Hepatocyte (in vitro differentiated cells): Measurements from ENCODE around the gene XXYLT1. TPM values are rescaled to one million over a fixed set of nuclear protein-coding genes. Genes with fewer than 3 reads are reported as not detected.

ENCODE experiments used
- DNase-seq: peaks from one replicate; pipeline ENCODE4 v3.0.0-alpha.2; 2016; ENCODE audit warnings: low spot score
- H2AFZ ChIP-seq: fragments of 200-600 bp; sonication (generic); 2 replicates; pipeline ENCODE4 v1.6.0; 2016; ENCODE audit warnings: antibody characterized with exemption, mild to moderate bottlenecking
- H3K27ac ChIP-seq: fragments of 200-600 bp; sonication (generic); 2 replicates; pipeline ENCODE4 v1.5.1; 2016; ENCODE audit warnings: mild to moderate bottlenecking
- H3K27me3 ChIP-seq: fragments of 200-600 bp; sonication (generic); 2 replicates; pipeline ENCODE4 v1.6.1; 2016
- H3K36me3 ChIP-seq: fragments of 200-600 bp; sonication (generic); replicated peaks from 2 replicates; pipeline ENCODE4 v1.5.1; 2016; ENCODE audit warnings: low read depth; ENCODE audit not compliant: insufficient read depth
- H3K4me1 ChIP-seq: fragments of 200-600 bp; sonication (generic); 2 replicates; pipeline ENCODE4 v1.5.1; 2016; ENCODE audit warnings: mild to moderate bottlenecking, moderate library complexity; ENCODE audit not compliant: insufficient read depth
- H3K4me2 ChIP-seq: fragments of 200-600 bp; sonication (generic); 2 replicates; pipeline ENCODE4 v1.6.0; 2016
- H3K4me3 ChIP-seq: fragments of 200-600 bp; sonication (generic); 2 replicates; pipeline ENCODE4 v1.5.1; 2016; ENCODE audit warnings: mild to moderate bottlenecking
- H3K79me2 ChIP-seq: fragments of 200-600 bp; sonication (generic); 2 replicates; pipeline ENCODE4 v1.6.0; 2017; ENCODE audit warnings: mild to moderate bottlenecking
- H3K9me2 ChIP-seq: fragments of 200-600 bp; sonication (generic); replicated peaks from 2 replicates; pipeline ENCODE4 v1.6.0; 2017; ENCODE audit warnings: mild to moderate bottlenecking; ENCODE audit not compliant: insufficient read depth
- H3K9me3 ChIP-seq: fragments of 200-600 bp; sonication (generic); 2 replicates; pipeline ENCODE4 v1.5.1; 2016; ENCODE audit warnings: low read depth, mild to moderate bottlenecking
- H4K20me1 ChIP-seq: fragments of 200-600 bp; sonication (generic); 2 replicates; pipeline ENCODE4 v1.6.0; 2016; ENCODE audit warnings: mild to moderate bottlenecking; ENCODE audit not compliant: insufficient read depth, poor library complexity, severe bottlenecking
- EZH2 ChIP-seq: fragments of 200-600 bp; sonication (generic); IDR thresholded peaks from 2 replicates; pipeline ENCODE4 v1.6.1; 2016; ENCODE audit warnings: antibody characterized with exemption, mild to moderate bottlenecking, borderline replicate concordance
- EZH2phosphoT487 ChIP-seq: fragments of 200-600 bp; sonication (generic); IDR thresholded peaks from one replicate; pipeline ENCODE4 v1.6.1; 2018; ENCODE audit warnings: antibody characterized with exemption, mild to moderate bottlenecking, low read depth, moderate library complexity; ENCODE audit not compliant: unreplicated experiment, severe bottlenecking
- WGBS: methylation state at CpG from one replicate; pipeline ENCODE4 v1.1.6; 2016; ENCODE audit warnings: low lambda C conversion rate; ENCODE audit errors: missing lambda C conversion rate; 5-methylcytosine and 5-hydroxymethylcytosine counted together
- polyA plus RNA-seq: library from polyadenylated mRNA; unstranded; fragments of >200 nt; fragmentation: Nextera tagmentation; extraction: Ambion mirVana; gene quantifications from 2 replicates; pipeline ENCODE4 v1.2.1, GENCODE V29; 2016
- total RNA-seq: library from RNA; depleted of rRNA; stranded (reverse); fragments of >200 nt; gene quantifications from 2 replicates; pipeline ENCODE4 v1.2.3, GENCODE V29; 2014
- TF ChIP-seq, protein P1 (sequence below): fragments of 200-600 bp; sonication (generic); IDR thresholded peaks from 2 replicates; pipeline ENCODE4 v1.5.1; 2016; ENCODE audit warnings: antibody characterized with exemption, mild to moderate bottlenecking; ENCODE audit not compliant: poor library complexity

Gene XXYLT1
- total and polyA plus RNA-seq, 2 experiments from 2014 or later = 20.9 to 25.6 TPM

DNA sequence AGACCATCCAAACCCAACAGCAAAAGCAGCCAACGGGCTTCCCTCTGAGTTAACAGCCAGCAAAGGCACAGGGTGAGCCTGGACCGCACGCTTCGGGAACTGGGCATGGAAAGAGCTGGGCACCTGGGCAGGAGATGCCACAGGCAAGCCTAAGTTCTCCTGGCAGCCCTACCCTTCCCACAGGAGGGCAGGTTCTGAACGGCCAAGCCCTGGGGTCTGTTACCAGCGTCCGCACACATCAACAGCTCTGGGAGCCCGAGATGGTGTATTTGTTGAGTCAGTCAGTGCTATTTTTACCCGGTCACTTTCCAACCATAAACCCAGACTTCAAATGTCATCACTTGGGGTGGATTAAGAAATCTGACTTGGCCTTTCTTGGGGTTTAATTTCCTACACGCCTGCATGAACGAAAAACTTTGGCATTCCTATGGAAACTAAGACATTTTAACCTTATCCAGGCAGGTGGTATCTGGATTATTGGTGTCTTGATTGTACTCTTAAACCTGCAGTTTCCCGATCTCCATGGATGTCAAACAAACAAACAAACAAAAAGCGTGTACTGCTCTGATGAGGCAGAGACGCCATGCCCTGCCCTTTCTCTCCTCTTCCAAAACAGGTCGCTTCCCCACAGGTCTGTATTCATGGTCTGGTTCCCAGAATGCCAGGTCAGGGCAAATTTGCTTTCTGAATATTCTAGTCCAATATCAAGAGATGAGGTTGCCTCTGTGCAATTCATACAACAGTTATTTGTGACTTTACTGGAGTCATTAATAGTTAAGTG is 99.7 kb downstream of the XXYLT1 start:
- TF ChIP-seq, protein P1, sequence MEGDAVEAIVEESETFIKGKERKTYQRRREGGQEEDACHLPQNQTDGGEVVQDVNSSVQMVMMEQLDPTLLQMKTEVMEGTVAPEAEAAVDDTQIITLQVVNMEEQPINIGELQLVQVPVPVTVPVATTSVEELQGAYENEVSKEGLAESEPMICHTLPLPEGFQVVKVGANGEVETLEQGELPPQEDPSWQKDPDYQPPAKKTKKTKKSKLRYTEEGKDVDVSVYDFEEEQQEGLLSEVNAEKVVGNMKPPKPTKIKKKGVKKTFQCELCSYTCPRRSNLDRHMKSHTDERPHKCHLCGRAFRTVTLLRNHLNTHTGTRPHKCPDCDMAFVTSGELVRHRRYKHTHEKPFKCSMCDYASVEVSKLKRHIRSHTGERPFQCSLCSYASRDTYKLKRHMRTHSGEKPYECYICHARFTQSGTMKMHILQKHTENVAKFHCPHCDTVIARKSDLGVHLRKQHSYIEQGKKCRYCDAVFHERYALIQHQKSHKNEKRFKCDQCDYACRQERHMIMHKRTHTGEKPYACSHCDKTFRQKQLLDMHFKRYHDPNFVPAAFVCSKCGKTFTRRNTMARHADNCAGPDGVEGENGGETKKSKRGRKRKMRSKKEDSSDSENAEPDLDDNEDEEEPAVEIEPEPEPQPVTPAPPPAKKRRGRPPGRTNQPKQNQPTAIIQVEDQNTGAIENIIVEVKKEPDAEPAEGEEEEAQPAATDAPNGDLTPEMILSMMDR = no peak
- TF ChIP-seq EZH2 (no peak), EZH2phosphoT487 (no peak)
- no peak overlapping the region for H3K4me2 ChIP-seq
- no peaks in the 10 kb centered on the region for H3K9me3 ChIP-seq
- H3K27ac ChIP-seq = no peak overlapping the region
- H3K79me2 ChIP-seq = no peaks in the 10 kb centered on the region
- H4K20me1 ChIP-seq = no peaks in the 10 kb centered on the region
- H3K4me1 ChIP-seq = no peaks in the 10 kb centered on the region
- DNase-seq = no peak
- H3K4me3 ChIP-seq = no peak overlapping the region
- no peaks in the 10 kb centered on the region for H3K36me3 ChIP-seq
- H2AFZ ChIP-seq = no peak overlapping the region
- WGBS = 90% methylated on average over 15 of the region's 15 CpGs
- H3K27me3 ChIP-seq = no peaks in the 10 kb centered on the region
- no peaks in the 10 kb centered on the region for H3K9me2 ChIP-seq

- no peak for DNase-seq
- Histone ChIP-seq H3K4me3 (no peak overlapping the region), H4K20me1 (no peaks in the 10 kb centered on the region), H3K9me3 (no peaks in the 10 kb centered on the region), H3K9me2 (no peaks in the 10 kb centered on the region), H3K27me3 (no peaks in the 10 kb centered on the region), H2AFZ (no peak overlapping the region), H3K36me3 (no peaks in the 10 kb centered on the region), H3K4me2 (no peak overlapping the region), H3K27ac (no peak overlapping the region), H3K4me1 (no peaks in the 10 kb centered on the region), H3K79me2 (no peaks in the 10 kb centered on the region)
- no peak for TF ChIP-seq EZH2phosphoT487
- TF ChIP-seq, protein P1 = no peak
- TF ChIP-seq EZH2 = no peak
- WGBS = 97% methylated on average over 5 of the region's 5 CpGs
These were observed 100.5 kb downstream of the XXYLT1 start for GRCh38 chr3:195170496-195170895.

GRCh38 chr3:195169011-195169649 is 101.8 kb downstream of the XXYLT1 start:
- H2AFZ ChIP-seq = no peak overlapping the region
- no peaks in the 10 kb centered on the region for H3K9me2 ChIP-seq
- H3K27ac ChIP-seq = no peak overlapping the region
- no peaks in the 10 kb centered on the region for H3K27me3 ChIP-seq
- WGBS = 95% methylated on average over 23 of the region's 23 CpGs
- H3K4me2 ChIP-seq = no peak overlapping the region
- H3K9me3 ChIP-seq = no peaks in the 10 kb centered on the region
- no peak overlapping the region for H3K4me3 ChIP-seq
- TF ChIP-seq, protein P1 = no peak
- TF ChIP-seq EZH2 = no peak
- TF ChIP-seq EZH2phosphoT487 = no peak
- H4K20me1 ChIP-seq = no peaks in the 10 kb centered on the region
- H3K79me2 ChIP-seq = no peaks in the 10 kb centered on the region
- no peaks in the 10 kb centered on the region for H3K36me3 ChIP-seq
- peaks cover 6% of the 10 kb centered on the region for H3K4me1 ChIP-seq
- no peak for DNase-seq
